Progenitor cell of endocrine pancreas (in vitro differentiated cells): ENCODE results near the gene HS3ST3B1. TPM values are rescaled to one million over a fixed set of nuclear protein-coding genes. Genes with fewer than 3 reads are reported as not detected.

ENCODE experiments used
- DNase-seq: peaks from one replicate; pipeline ENCODE4 v3.0.0; 2021; ENCODE audit warnings: low spot score; ENCODE audit not compliant: unreplicated experiment
- H3K27ac Mint-ChIP-seq: 2 replicates; pipeline ENCODE4 v1.8.0; 2021; ENCODE audit warnings: mild to moderate bottlenecking, moderate library complexity, mixed read lengths
- H3K27me3 Mint-ChIP-seq: 2 replicates; pipeline ENCODE4 v1.8.0; 2021; ENCODE audit warnings: mixed read lengths
- H3K36me3 Mint-ChIP-seq: 2 replicates; pipeline ENCODE4 v1.8.0; 2022; ENCODE audit warnings: mixed read lengths; ENCODE audit not compliant: insufficient read depth
- H3K4me1 Mint-ChIP-seq: 2 replicates; pipeline ENCODE4 v1.8.0; 2021; ENCODE audit warnings: low read depth, mixed read lengths
- H3K4me3 Mint-ChIP-seq: 2 replicates; pipeline ENCODE4 v1.8.0; 2021; ENCODE audit warnings: low read depth, mild to moderate bottlenecking, moderate library complexity, mixed read lengths
- H3K9me3 Mint-ChIP-seq: 2 replicates; pipeline ENCODE4 v1.8.0; 2021; ENCODE audit warnings: low read depth, mixed read lengths
- total RNA-seq: library from RNA; stranded (reverse); gene quantifications from 2 replicates; pipeline ENCODE4 v1.2.1, GENCODE V29; 2021
- TF ChIP-seq, protein P1 (sequence below): fragments of 200-600 bp; sonication (generic); IDR thresholded peaks from one replicate; pipeline ENCODE4 v1.5.0; 2021; ENCODE audit warnings: antibody characterized with exemption, mild to moderate bottlenecking; ENCODE audit not compliant: unreplicated experiment

HS3ST3B1 gene
- total RNA-seq, 1 donor from 2014 or later: 16.7 TPM

DNA sequence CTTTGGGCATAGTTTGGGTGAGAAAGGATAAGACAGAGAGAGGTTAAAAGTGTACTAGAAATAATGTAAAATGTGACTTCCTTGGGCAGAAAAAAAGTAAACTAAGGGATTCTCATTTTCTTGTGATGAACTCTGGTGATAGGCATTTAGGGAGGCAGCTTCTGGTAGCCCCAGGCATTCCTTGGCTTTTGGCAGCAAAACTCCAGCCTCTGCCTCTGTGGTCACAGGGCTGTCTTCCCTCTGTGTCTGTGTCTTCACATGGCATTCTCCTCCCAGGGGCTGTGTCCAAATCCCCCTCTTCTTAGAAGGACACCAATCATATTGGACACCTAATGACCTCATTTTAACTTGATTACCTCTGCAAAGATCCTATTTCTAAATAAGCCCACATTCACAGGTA, 54.7 kb downstream of the HS3ST3B1 start:
- no peak for DNase-seq
- Mint-ChIP-seq H3K9me3 (no peaks in the 10 kb centered on the region), H3K4me3 (no peak overlapping the region), H3K27ac (no peak overlapping the region), H3K4me1 (peaks cover 5% of the 10 kb centered on the region), H3K27me3 (peaks cover 9% of the 10 kb centered on the region), H3K36me3 (no peaks in the 10 kb centered on the region)
- TF ChIP-seq, protein P1, sequence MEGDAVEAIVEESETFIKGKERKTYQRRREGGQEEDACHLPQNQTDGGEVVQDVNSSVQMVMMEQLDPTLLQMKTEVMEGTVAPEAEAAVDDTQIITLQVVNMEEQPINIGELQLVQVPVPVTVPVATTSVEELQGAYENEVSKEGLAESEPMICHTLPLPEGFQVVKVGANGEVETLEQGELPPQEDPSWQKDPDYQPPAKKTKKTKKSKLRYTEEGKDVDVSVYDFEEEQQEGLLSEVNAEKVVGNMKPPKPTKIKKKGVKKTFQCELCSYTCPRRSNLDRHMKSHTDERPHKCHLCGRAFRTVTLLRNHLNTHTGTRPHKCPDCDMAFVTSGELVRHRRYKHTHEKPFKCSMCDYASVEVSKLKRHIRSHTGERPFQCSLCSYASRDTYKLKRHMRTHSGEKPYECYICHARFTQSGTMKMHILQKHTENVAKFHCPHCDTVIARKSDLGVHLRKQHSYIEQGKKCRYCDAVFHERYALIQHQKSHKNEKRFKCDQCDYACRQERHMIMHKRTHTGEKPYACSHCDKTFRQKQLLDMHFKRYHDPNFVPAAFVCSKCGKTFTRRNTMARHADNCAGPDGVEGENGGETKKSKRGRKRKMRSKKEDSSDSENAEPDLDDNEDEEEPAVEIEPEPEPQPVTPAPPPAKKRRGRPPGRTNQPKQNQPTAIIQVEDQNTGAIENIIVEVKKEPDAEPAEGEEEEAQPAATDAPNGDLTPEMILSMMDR: no peak

DNA sequence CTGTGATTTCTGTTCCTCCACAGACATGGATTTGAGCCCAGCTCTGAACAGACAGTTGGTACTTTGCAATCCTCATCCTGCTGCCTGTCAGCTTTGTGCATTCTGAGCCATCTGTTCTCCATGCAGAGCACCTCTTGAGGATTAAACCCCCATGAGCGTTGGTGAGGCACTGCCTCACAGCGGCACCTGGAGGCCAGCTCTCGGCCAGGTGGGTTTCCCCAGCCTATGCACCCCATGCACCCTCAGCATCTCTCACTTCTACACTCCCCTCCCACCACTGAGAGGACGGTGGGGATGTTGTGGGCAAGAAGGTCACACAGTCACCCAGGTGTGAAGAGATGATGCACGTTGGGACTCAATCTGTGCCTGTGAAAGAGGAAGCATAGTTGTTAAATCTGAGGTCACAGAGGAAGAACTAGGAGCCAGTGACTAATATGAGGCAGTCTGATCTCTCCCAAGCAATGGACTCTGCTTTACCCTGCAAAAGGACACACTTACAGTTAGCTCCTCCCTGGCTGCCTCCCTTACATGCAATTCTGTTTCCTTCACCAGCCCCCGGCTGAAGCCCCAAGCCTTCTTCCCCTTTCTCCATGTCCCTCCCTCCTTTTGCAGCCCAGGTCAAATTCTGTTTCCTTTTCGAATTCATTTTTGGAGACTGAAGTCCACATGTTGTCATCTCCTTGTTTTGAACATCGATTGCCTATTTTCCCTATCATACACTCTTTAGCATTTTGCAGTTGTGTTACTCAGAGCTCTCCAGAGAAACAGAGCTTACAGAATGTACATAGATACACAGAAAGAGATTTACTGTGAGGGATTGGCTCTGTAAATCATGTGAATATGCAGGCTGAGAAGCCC, 58.5 kb downstream of the HS3ST3B1 start:
- TF ChIP-seq, protein P1: no peak
- no peaks in the 10 kb centered on the region for H3K36me3 Mint-ChIP-seq
- H3K27ac Mint-ChIP-seq: no peak overlapping the region
- H3K9me3 Mint-ChIP-seq: no peaks in the 10 kb centered on the region
- peaks cover 14% of the 10 kb centered on the region for H3K27me3 Mint-ChIP-seq
- H3K4me3 Mint-ChIP-seq: no peak overlapping the region
- no peak for DNase-seq
- H3K4me1 Mint-ChIP-seq: peaks cover 3% of the 10 kb centered on the region

DNA sequence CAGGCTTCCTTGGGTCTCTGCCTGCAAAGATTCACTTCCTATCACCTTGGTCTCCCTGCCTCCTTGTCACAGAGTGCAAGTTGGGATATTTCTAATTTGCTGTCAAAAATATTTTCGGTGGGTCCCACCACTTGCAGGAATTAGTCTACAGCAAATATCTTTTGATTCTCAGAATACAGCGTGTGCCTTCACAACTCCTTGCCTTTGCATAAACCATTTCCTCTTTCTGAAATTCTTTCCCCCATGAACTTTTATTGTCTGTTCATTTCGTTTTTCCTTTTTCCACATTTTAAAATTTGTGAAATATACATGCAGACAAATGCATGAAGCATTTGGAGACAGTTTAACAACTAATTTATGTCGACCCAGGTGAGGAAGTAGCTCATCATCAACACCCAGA, 60.0 kb downstream of the HS3ST3B1 start:
- Mint-ChIP-seq H3K4me1 (peaks cover 3% of the 10 kb centered on the region), H3K9me3 (no peaks in the 10 kb centered on the region), H3K27ac (no peak overlapping the region), H3K4me3 (no peak overlapping the region), H3K36me3 (no peaks in the 10 kb centered on the region), H3K27me3 (peaks cover 14% of the 10 kb centered on the region)
- DNase-seq: no peak
- TF ChIP-seq, protein P1: no peak

DNA sequence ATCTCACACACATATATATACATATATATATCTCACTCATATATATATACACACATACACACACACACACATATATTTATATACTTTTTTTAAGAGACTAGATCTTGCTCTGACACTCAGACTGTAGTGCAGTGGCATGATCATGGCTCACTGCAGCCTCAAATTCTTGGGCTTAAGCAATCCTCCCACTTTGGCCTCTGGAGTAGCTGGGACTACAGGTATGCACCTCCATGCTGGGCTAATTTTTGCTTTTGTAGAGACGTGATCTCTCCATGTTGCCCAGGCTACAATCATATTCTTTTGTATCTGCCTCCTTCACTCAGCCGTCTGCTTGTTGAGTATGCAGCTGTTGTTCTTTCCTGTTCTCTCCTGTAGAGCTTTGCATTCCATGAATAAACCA, 60.6 kb downstream of the HS3ST3B1 start:
- Mint-ChIP-seq H3K27ac (no peak overlapping the region), H3K9me3 (no peaks in the 10 kb centered on the region), H3K4me3 (no peak overlapping the region), H3K4me1 (peaks cover 3% of the 10 kb centered on the region), H3K36me3 (no peaks in the 10 kb centered on the region), H3K27me3 (peaks cover 18% of the 10 kb centered on the region)
- TF ChIP-seq, protein P1: no peak
- DNase-seq: no peak

DNA sequence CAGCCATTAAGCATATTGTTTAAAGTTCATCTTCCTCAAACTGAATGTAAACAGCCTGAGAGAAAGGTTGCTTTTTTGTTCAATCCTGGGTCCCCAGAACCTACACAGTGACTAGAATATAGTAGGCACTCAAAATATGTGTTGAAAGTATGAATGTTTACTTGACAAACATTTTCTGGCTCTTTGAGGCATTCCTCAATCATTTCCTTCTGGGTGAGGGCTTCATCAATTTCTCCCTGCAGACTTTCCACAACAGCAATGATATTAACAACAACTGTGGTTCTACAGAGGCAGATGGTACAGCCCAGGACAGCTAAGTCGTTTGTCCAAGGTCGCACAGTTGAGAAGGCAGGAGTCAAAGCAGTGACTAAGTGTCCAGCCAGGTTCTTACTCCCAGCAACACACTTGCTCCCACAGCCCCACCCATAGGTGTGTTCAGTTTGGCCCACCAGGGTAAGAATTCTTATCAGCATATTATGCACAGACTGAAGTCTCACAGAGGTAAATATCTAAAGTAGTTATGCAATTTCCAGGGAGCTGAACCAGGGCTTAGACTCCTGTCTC, 61.1 kb downstream of the HS3ST3B1 start:
- no peaks in the 10 kb centered on the region for H3K9me3 Mint-ChIP-seq
- DNase-seq: no peak
- TF ChIP-seq, protein P1: no peak
- H3K27me3 Mint-ChIP-seq: peaks cover 24% of the 10 kb centered on the region
- H3K4me3 Mint-ChIP-seq: no peak overlapping the region
- H3K36me3 Mint-ChIP-seq: no peaks in the 10 kb centered on the region
- no peak overlapping the region for H3K27ac Mint-ChIP-seq
- peaks cover 3% of the 10 kb centered on the region for H3K4me1 Mint-ChIP-seq
